AG04449 (cell line): ENCODE results near the gene ETHE1.
A peak's percentile ranks its signal among the peaks of the same experiment; 100 is the strongest.

Source experiments
- CTCF ChIA-PET: fragments of 350-600 bp; formaldehyde crosslinking; extraction: SDS; loops from one replicate; lab custom pipeline; 2021; ENCODE audit warnings: antibody characterized with exemption; lab: Yijun Ruan, JAX
- POLR2A ChIA-PET: fragments of 400-600, 350-600 bp; formaldehyde crosslinking; extraction: SDS; loops from one replicate; lab custom pipeline; 2020; ENCODE audit warnings: antibody characterized with exemption, inconsistent platforms; lab: Yijun Ruan, JAX
- DNase-seq: peaks from one replicate; pipeline ENCODE4 v3.0.0-alpha.2; 2010; ENCODE audit warnings: low read depth, low spot score
- H3K4me3 ChIP-seq: 2 replicates; pipeline ENCODE4 v1.5.1; 2011; ENCODE audit warnings: low read depth, mild to moderate bottlenecking, control low read depth, low read length
- TF ChIP-seq, protein P1 (sequence below): IDR thresholded peaks from one replicate; pipeline ENCODE4 v1.5.1; 2011; ENCODE audit warnings: mild to moderate bottlenecking, moderate library complexity, low read length, control low read depth, inconsistent platforms; ENCODE audit not compliant: insufficient read depth; ENCODE audit errors: missing control alignments

The ETHE1 gene

DNA sequence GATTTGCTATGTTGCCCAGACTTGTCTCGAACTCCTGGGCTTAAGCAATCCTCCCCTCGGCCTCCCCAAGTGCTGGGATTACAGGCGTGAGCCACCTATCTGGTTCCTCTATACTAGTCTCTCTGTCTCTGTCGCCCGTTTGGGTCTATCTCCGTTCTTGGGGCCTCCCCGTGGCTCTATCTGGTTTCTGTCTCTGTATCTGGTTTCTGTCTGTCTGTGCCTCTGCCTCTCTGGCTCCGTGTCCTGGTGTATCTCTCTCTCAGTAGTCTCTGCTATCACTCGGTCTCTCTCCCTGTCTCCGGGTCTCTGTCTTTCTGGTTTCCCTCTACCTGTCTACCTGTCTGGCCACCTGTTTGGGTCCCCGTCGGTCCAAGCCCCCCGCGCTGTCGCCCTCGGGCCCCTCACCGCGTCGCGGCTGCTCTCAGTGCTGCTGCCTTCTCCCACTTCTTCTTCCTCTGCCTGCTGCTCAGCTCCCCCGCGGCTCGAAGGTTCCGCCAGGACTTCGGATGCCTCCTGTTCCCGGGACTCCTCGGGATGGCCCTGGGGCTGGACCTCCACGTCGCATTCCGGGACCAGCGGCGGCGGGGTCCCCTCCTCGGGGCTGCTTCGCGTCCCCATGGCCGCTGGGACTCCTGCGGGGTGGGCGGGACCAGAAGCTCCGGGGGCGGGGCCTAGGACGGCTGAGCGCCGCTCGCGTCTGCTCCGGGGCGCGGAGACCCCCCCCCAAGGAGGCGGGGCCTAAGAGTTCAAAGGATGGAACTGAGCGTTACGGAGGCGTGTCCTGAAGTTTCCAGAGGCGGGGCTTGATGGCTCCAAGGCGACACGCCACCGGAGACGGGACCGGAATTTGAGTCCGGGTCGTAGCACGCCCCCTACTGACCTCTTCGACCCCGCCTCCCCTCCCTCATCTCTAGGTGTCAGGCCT is 23.2 kb downstream of the ETHE1 start:
- H3K4me3 ChIP-seq, result peak overlapping the region; percentile 85
- CTCF ChIA-PET, result interaction anchor here (0.8 to 12.9 kb wide), 7 partner anchors 10 to 71 kb away, joined by 3 to 95 read pairs (median 4); partner anchors contain the start of gene ZNF575
- TF ChIP-seq, protein P1, sequence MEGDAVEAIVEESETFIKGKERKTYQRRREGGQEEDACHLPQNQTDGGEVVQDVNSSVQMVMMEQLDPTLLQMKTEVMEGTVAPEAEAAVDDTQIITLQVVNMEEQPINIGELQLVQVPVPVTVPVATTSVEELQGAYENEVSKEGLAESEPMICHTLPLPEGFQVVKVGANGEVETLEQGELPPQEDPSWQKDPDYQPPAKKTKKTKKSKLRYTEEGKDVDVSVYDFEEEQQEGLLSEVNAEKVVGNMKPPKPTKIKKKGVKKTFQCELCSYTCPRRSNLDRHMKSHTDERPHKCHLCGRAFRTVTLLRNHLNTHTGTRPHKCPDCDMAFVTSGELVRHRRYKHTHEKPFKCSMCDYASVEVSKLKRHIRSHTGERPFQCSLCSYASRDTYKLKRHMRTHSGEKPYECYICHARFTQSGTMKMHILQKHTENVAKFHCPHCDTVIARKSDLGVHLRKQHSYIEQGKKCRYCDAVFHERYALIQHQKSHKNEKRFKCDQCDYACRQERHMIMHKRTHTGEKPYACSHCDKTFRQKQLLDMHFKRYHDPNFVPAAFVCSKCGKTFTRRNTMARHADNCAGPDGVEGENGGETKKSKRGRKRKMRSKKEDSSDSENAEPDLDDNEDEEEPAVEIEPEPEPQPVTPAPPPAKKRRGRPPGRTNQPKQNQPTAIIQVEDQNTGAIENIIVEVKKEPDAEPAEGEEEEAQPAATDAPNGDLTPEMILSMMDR, result no peak
- DNase-seq, result peak; percentile 29
- POLR2A ChIA-PET, result interaction anchor here (0.6 to 1.2 kb wide), 3 partner anchors 9 to 71 kb away, joined by 3 read pairs; no protein-coding TSS in a partner anchor

- ChIA-PET CTCF (interaction anchor here (1.1 to 12.9 kb wide), 4 partner anchors 10 to 54 kb away, joined by 3 to 95 read pairs (median 4); no protein-coding TSS in a partner anchor), POLR2A (no interaction called here)
- DNase-seq, result no peak
- TF ChIP-seq, protein P1, result no peak
- no peak overlapping the region for H3K4me3 ChIP-seq
These were observed 24.5 kb downstream of the ETHE1 start for GRCh38 chr19:43502419-43502976.

DNA sequence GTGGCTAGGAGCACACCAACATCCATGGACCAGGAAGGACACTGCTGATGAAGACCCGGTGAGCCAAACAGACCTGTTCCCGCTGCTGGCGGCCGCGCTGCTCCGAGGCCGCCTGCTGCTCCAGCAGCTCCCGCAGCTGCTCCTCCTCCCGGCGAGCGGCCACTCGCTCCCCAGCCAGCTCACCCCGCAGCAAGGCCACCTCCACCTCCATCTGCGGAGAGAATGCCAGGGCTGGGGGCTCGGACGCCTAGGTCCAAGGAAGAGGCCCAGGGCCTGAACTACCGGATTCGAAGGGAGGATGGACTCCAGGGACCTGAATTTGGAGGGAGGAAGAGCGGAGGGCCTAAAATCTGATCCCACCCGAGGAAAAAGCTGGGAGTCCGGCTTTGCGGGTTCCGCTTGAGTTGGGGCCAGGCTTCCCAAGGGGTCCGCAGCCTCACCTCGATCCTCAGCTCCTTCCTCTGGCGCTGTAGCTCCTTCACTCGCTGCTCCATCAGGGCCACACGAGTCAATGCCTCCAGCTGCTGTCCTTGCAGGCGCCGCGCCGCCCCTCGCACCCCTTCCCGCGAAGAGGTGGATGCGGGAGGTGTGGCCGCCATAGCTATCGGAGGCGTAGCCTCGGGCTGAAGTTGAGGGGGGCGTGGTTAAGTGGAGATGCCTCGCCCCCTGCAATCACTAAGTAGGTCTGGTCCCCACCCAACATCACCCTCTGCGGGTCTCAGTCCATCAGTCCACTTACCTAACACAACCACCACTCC is 25.2 kb downstream of the ETHE1 start:
- TF ChIP-seq, protein P1, result no peak
- ChIA-PET CTCF (interaction anchor here (1.1 to 12.9 kb wide), 5 partner anchors 9 to 54 kb away, joined by 3 to 95 read pairs (median 4); no protein-coding TSS in a partner anchor), POLR2A (no interaction called here)
- no peak overlapping the region for H3K4me3 ChIP-seq
- no peak for DNase-seq

DNA sequence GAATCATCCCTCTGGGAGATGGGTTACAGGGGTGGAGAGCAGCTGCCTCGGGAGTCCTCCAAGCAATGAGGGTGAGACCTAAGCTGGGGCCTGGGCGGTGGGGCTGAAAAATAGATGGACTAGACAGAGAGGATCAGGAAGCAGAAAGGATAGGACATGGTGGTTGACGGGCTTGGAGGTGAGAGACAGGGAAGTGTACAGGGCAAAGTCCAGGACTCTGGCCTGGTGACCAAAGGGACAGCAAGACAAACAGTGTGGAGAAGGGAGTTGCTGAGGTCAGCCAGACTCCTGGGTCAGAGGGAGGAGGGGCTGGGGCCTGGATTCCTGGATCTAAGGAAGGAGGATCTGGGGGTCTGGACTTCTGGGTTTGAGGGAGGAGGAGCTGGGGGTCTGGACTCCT is 28.0 kb downstream of the ETHE1 start:
- TF ChIP-seq, protein P1, result no peak
- DNase-seq, result no peak
- H3K4me3 ChIP-seq, result no peak overlapping the region
- ChIA-PET CTCF (interaction anchor here (1.4 to 12.9 kb wide), 3 partner anchors 20 to 51 kb away, joined by 3 to 95 read pairs (median 5); no protein-coding TSS in a partner anchor), POLR2A (no interaction called here)

GRCh38 chr19:43498233-43498842 is 28.7 kb downstream of the ETHE1 start:
- CTCF ChIA-PET, result interaction anchor here (1.2 to 2.0 kb wide), 2 partner anchors 24 to 51 kb away, joined by 4 to 5 read pairs; no protein-coding TSS in a partner anchor
- POLR2A ChIA-PET, result no interaction called here
- DNase-seq, result no peak
- no peak overlapping the region for H3K4me3 ChIP-seq
- TF ChIP-seq, protein P1, result no peak
